MM.1S (cell line): Measurements from ENCODE around the gene MB.

Experiments
- DNase-seq: peaks from one replicate; pipeline ENCODE4 v3.0.0-alpha.2; 2015
- H2AFZ ChIP-seq: fragments of 300-600 bp; sonication (generic); 2 replicates; pipeline ENCODE4 v1.6.0; 2016; ENCODE audit warnings: antibody characterized with exemption, low read length
- H3F3A ChIP-seq: fragments of 300-600 bp; sonication (generic); 2 replicates; pipeline ENCODE4 v1.6.1; 2016; ENCODE audit warnings: mild to moderate bottlenecking, antibody characterized with exemption, low read length, moderate library complexity, mixed read lengths; ENCODE audit not compliant: insufficient read depth
- H3K27ac ChIP-seq: fragments of 300-600 bp; sonication (generic); 2 replicates; pipeline ENCODE4 v1.5.1; 2016; ENCODE audit warnings: mild to moderate bottlenecking, low read length
- H3K27me3 ChIP-seq: fragments of 300-600 bp; sonication (generic); replicated peaks from 2 replicates; pipeline ENCODE4 v1.6.0; 2016; ENCODE audit warnings: low read length; ENCODE audit not compliant: insufficient read depth
- H3K36me3 ChIP-seq: fragments of 300-600 bp; sonication (generic); replicated peaks from 2 replicates; pipeline ENCODE4 v1.6.1; 2016; ENCODE audit warnings: mild to moderate bottlenecking, low read length, mixed read lengths; ENCODE audit not compliant: insufficient read depth
- H3K4me1 ChIP-seq: fragments of 300-600 bp; sonication (generic); 2 replicates; pipeline ENCODE4 v1.6.1; 2016; ENCODE audit warnings: low read length, mixed read lengths
- H3K4me2 ChIP-seq: fragments of 300-600 bp; sonication (generic); 2 replicates; pipeline ENCODE4 v1.6.0; 2016; ENCODE audit warnings: low read depth, low read length
- H3K4me3 ChIP-seq: fragments of 300-600 bp; sonication (generic); 2 replicates; pipeline ENCODE4 v1.5.1; 2016; ENCODE audit warnings: low read length, mixed read lengths
- H3K79me2 ChIP-seq: fragments of 300-600 bp; sonication (generic); 2 replicates; pipeline ENCODE4 v1.6.1; 2016; ENCODE audit warnings: mixed run types, low read length, mixed read lengths
- H3K9ac ChIP-seq: fragments of 300-600 bp; sonication (generic); 2 replicates; pipeline ENCODE4 v1.6.1; 2016; ENCODE audit warnings: low read length, mixed read lengths
- H3K9me2 ChIP-seq: fragments of 300-600 bp; sonication (generic); replicated peaks from 2 replicates; pipeline ENCODE4 v1.6.1; 2016; ENCODE audit warnings: mild to moderate bottlenecking, low read length, mixed read lengths; ENCODE audit not compliant: insufficient read depth
- H3K9me3 ChIP-seq: fragments of 300-600 bp; sonication (generic); replicated peaks from 2 replicates; pipeline ENCODE4 v1.6.1; 2016; ENCODE audit warnings: mild to moderate bottlenecking, low read length, mixed read lengths; ENCODE audit not compliant: insufficient read depth
- H4K20me1 ChIP-seq: fragments of 300-600 bp; sonication (generic); 2 replicates; pipeline ENCODE4 v1.6.1; 2016; ENCODE audit warnings: mild to moderate bottlenecking, low read length, moderate library complexity, mixed read lengths; ENCODE audit not compliant: insufficient read depth
- CTCF ChIP-seq: fragments of 300-600 bp; sonication (generic); IDR thresholded peaks from 2 replicates; pipeline ENCODE4 v1.5.1; 2016; ENCODE audit warnings: antibody characterized with exemption, low read length, mixed read lengths
- EZH2 ChIP-seq: fragments of 300-600 bp; sonication (generic); optimal IDR thresholded peaks from 2 replicates; pipeline ENCODE3; 2017; ENCODE audit warnings: low read depth, mild to moderate bottlenecking, antibody characterized with exemption, low read length, mixed read lengths
- EZH2phosphoT487 ChIP-seq: fragments of 300-600 bp; sonication (generic); IDR thresholded peaks from 2 replicates; pipeline ENCODE4 v1.6.1; 2018; ENCODE audit warnings: antibody characterized with exemption, low read length

MB gene

GRCh38 chr22:35621451-35621850, 4.3 kb upstream of the MB start:
- no peak for TF ChIP-seq EZH2phosphoT487
- no peak for TF ChIP-seq CTCF
- no peak for TF ChIP-seq EZH2
- H3K27ac ChIP-seq = no peak overlapping the region
- no peaks in the 10 kb centered on the region for H3K79me2 ChIP-seq
- no peaks in the 10 kb centered on the region for H3K9me2 ChIP-seq
- no peaks in the 10 kb centered on the region for H4K20me1 ChIP-seq
- no peak overlapping the region for H2AFZ ChIP-seq
- no peaks in the 10 kb centered on the region for H3K9me3 ChIP-seq
- no peaks in the 10 kb centered on the region for H3K36me3 ChIP-seq
- DNase-seq = no peak
- H3F3A ChIP-seq = 0 out of 2 replicates have a peak, but pooled peaks cover 3% of the 10 kb centered on the region
- H3K9ac ChIP-seq = no peak overlapping the region
- no peak overlapping the region for H3K4me3 ChIP-seq
- no peak overlapping the region for H3K4me2 ChIP-seq
- no peaks in the 10 kb centered on the region for H3K27me3 ChIP-seq
- peaks cover 4% of the 10 kb centered on the region; the same call in 1 of the 2 replicates for H3K4me1 ChIP-seq

- no peak overlapping the region for H3K27ac ChIP-seq
- H3K4me2 ChIP-seq = no peak overlapping the region
- no peak for DNase-seq
- H3K36me3 ChIP-seq = no peaks in the 10 kb centered on the region
- no peak overlapping the region for H3K9ac ChIP-seq
- peaks cover 4% of the 10 kb centered on the region; the same call in 1 of the 2 replicates for H3K4me1 ChIP-seq
- H2AFZ ChIP-seq = no peak overlapping the region
- no peaks in the 10 kb centered on the region for H3F3A ChIP-seq
- no peaks in the 10 kb centered on the region for H3K9me2 ChIP-seq
- no peaks in the 10 kb centered on the region for H3K9me3 ChIP-seq
- H4K20me1 ChIP-seq = no peaks in the 10 kb centered on the region
- H3K79me2 ChIP-seq = no peaks in the 10 kb centered on the region
- no peak overlapping the region for H3K4me3 ChIP-seq
- no peaks in the 10 kb centered on the region for H3K27me3 ChIP-seq
- no peak for TF ChIP-seq CTCF
- TF ChIP-seq EZH2phosphoT487 = no peak
- TF ChIP-seq EZH2 = no peak
Measured at GRCh38 chr22:35620624-35621251, 3.6 kb upstream of the MB start.

- DNase-seq = no peak
Measured at GRCh38 chr22:35619336-35620094, 2.4 kb upstream of the MB start.

More at GRCh38 chr22:35619336-35620094, 2.4 kb upstream of the MB start:
- Histone ChIP-seq H4K20me1 (no peaks in the 10 kb centered on the region), H3K4me1 (peaks cover 4% of the 10 kb centered on the region; the same call in 1 of the 2 replicates), H3K4me3 (no peak overlapping the region), H3K9me3 (no peaks in the 10 kb centered on the region), H3K36me3 (no peaks in the 10 kb centered on the region), H3K79me2 (no peaks in the 10 kb centered on the region), H3K9me2 (no peaks in the 10 kb centered on the region), H3K27me3 (no peaks in the 10 kb centered on the region), H3K4me2 (no peak overlapping the region), H3K9ac (no peak overlapping the region), H2AFZ (no peak overlapping the region), H3K27ac (no peak overlapping the region), H3F3A (no peaks in the 10 kb centered on the region)
- TF ChIP-seq EZH2phosphoT487 (no peak), CTCF (no peak), EZH2 (no peak)
